Subcutaneous adipose tissue (tissue), 4 donors: ENCODE measurements around the gene SCAMP4. TPM values are rescaled to one million over a fixed set of nuclear protein-coding genes. Genes with fewer than 3 reads are reported as not detected.

Experiments
- CTCF ChIP-seq: fragments of 450-650 bp; IDR thresholded peaks from one replicate; pipeline ENCODE4 v1.5.1; 2016; ENCODE audit warnings: low read depth, mild to moderate bottlenecking, control low read depth, antibody characterized with exemption, moderate library complexity
- total RNA-seq, 4 donors: library from RNA; depleted of rRNA; stranded (reverse); fragments of >200 nt; gene quantifications; one replicate each; pipeline ENCODE4 v1.1.0, GENCODE V29; 2016

The SCAMP4 gene
- total RNA-seq, 4 donors from 2014 or later = 20.9 to 45.8 (median 42.4) TPM

- TF ChIP-seq CTCF = no peak
Measured at GRCh38 chr19:1943661-1944087, 38.5 kb downstream of the SCAMP4 start.

GRCh38 chr19:1944088-1944915 is 39.1 kb downstream of the SCAMP4 start:
- no peak for TF ChIP-seq CTCF

GRCh38 chr19:1944916-1945561 is 39.8 kb downstream of the SCAMP4 start:
- no peak for TF ChIP-seq CTCF

GRCh38 chr19:1945899-1946298 is 40.7 kb downstream of the SCAMP4 start:
- no peak for TF ChIP-seq CTCF

GRCh38 chr19:1947651-1948209 is 42.5 kb downstream of the SCAMP4 start:
- TF ChIP-seq CTCF = no peak

- TF ChIP-seq CTCF = no peak
Measured at GRCh38 chr19:1949304-1950101, 44.3 kb downstream of the SCAMP4 start.
